ENCODE measurements around the gene C11orf58. TPM values are rescaled to one million over a fixed set of nuclear protein-coding genes. Genes with fewer than 3 reads are reported as not detected.
A peak's percentile ranks its signal among the peaks of the same experiment; 100 is the strongest.

The C11orf58 gene
- total and polyA plus RNA-seq, 9 donors, result 131 to 175 (median 155) TPM

DNA sequence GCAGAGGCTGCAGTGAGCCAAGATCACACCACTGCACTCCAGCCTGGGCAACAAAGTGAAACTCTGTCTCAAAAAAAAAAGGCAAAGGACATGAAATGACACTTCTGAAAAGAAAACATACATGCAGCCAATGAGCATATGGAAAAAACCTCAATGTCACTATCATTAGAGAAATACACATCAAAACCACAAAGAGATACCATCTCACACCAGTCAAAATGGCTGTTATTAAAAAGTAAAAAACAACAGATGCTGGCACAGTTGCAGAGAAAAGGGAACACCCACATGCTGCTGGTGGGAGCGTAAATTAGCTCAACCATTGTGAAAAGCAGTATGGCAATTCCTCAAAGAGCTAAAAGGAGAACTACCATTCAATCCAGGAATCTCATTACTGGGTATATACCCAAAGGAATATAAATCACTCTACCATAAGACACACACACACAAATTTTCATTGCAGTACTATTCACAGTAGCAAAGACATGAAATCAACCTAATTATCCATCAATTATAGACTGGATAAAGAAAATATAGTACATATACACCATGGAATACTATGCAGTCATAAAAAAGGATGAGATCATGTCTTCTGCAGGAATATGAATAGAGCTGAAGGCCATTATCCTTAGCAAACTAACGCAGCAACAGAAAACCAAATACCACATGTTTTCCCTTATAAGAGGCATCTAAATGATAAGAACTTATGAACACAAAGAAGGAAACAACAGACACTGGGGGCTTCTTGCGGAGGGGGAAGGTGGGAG lies 15.7 kb upstream of the C11orf58 start:
- H3K9me3 ChIP-seq, result no peaks in the 10 kb centered on the region

DNA sequence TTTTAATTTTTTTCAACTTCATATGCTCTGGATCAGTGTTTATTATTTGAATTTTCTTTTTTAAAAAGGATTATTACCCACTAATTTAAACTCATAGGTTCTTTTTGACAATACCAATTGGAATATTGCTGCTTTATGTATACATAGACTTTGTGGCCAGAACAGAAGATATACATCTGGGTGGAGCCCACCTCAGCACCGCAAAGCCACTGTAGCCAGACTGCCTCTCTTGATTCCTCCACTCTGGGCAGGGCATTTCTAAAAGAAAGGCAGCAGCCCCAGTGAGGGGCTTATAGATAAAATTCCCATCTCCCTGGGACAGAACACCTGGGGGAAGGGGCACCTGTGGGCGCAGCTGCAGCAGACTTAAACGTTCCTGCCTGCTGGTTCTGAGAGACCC lies 10.6 kb upstream of the C11orf58 start:
- WGBS, 3 donors, result 83 to 97% (median 88%) methylated on average over 3 of the region's 3 CpGs
- Histone ChIP-seq H3K27ac (no peak overlapping the region), H3K9me3 (no peaks in the 10 kb centered on the region), H3K4me1 (ENCODE audit: insufficient read depth) (no peaks in the 10 kb centered on the region), H3K27me3 (no peaks in the 10 kb centered on the region), H3K4me3 (no peak overlapping the region), H3K36me3 (no peaks in the 10 kb centered on the region)
- intact Hi-C loops (cut with DNase I), result no loop called here
- TF ChIP-seq, protein P1, sequence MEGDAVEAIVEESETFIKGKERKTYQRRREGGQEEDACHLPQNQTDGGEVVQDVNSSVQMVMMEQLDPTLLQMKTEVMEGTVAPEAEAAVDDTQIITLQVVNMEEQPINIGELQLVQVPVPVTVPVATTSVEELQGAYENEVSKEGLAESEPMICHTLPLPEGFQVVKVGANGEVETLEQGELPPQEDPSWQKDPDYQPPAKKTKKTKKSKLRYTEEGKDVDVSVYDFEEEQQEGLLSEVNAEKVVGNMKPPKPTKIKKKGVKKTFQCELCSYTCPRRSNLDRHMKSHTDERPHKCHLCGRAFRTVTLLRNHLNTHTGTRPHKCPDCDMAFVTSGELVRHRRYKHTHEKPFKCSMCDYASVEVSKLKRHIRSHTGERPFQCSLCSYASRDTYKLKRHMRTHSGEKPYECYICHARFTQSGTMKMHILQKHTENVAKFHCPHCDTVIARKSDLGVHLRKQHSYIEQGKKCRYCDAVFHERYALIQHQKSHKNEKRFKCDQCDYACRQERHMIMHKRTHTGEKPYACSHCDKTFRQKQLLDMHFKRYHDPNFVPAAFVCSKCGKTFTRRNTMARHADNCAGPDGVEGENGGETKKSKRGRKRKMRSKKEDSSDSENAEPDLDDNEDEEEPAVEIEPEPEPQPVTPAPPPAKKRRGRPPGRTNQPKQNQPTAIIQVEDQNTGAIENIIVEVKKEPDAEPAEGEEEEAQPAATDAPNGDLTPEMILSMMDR (IDR thresholded peaks at IDR 0.05), result no peak
- TF ChIP-seq POLR2A (IDR thresholded peaks at IDR 0.05) (no peak), EP300 (IDR thresholded peaks at IDR 0.05) (no peak)
- DNase-seq, result no peak

More for the DNA sequence above, 15.7 kb upstream of the C11orf58 start:
- DNase-seq, result no peak
- H3K27ac ChIP-seq, result no peak overlapping the region
- 57 to 84% (median 80%) methylated on average over 3 of the region's 3 CpGs for WGBS, 3 donors
- no peaks in the 10 kb centered on the region for H3K4me1 ChIP-seq (ENCODE audit: insufficient read depth)
- TF ChIP-seq POLR2A (IDR thresholded peaks at IDR 0.05) (no peak), EP300 (IDR thresholded peaks at IDR 0.05) (no peak)
- TF ChIP-seq, protein P1 (IDR thresholded peaks at IDR 0.05), result no peak
- H3K27me3 ChIP-seq, result no peaks in the 10 kb centered on the region
- H3K4me3 ChIP-seq, result no peak overlapping the region
- H3K36me3 ChIP-seq, result no peaks in the 10 kb centered on the region
- intact Hi-C loops (cut with DNase I), result no loop called here

DNA sequence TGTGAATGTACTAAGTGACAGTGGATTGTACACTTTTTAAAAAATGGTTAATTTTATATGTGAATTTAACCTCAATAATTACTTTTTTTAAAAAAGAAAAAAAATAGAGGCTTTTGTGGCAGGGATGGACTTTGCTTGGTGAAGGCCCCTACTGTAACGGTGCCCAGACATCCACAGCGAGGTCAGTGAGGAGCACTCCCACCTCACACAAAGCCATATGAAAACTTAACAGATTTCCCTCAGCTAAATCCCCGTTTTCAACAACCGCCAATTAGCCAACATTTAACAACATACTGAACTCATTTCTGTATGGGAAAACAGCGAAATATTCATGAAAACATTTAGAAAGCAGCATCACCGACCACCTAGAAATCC lies 642 bp upstream of the C11orf58 start:
- TF ChIP-seq, protein P1 (IDR thresholded peaks at IDR 0.05), result no peak
- no peak for TF ChIP-seq EP300 (IDR thresholded peaks at IDR 0.05)
- TF ChIP-seq POLR2A (IDR thresholded peaks at IDR 0.05), result no peak
- 0 to 1% (median 0%) methylated on average over 6 of the region's 6 CpGs for WGBS, 3 donors

DNA sequence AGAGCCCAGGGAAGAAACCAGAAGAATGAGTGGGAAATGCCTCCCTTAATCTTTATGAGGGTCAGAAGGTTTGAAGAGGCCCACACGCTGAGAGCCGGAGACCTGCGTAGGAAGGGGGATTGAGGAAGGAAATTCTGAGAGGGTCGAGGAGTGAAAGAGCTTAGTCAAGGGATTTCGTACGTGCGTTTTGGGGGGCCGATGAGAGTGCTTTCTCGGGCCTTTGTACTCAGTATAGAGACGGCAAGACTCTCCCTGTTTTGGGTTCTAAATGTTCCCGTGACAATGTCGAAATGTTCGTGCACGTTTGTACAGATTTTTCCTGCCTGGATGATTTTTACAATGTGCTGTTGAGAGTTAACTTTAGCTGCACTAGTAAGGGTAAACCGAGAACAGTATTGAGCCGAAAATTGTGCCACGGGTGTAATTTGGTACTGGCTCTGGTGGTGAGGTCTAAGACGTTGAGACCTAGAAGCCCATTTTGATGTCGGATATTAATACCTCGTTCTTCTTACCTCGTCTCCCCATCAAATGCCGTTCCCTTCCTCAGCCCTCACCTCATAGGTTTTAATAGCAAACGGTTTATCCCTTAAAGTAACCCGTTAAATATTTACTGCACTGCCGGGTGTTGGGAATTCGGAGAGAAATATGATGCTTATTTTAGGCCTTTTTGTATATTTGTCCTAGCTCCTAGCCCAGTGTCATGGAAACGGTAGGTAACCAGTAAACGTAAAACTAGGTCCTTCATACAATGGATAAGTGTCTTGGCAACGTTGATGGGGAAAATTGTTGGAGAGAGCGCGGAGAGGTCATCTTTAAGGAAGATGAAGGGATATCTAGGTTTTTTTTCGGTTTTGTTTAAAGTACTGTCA lies 734 bp downstream of the C11orf58 start:
- no peaks in the 10 kb centered on the region for H3K9me3 ChIP-seq
- H3K36me3 ChIP-seq, result no peaks in the 10 kb centered on the region
- H3K27me3 ChIP-seq, result no peaks in the 10 kb centered on the region
- no peak for DNase-seq
- peak overlapping the region; percentile 97 for H3K4me3 ChIP-seq
- intact Hi-C loops (cut with DNase I), result no loop called here
- 1 to 3% (median 2%) methylated on average over 32 of the region's 32 CpGs for WGBS, 3 donors
- peak overlapping the region; percentile 48 to 77 for H3K27ac ChIP-seq
- peaks cover 10% of the 10 kb centered on the region for H3K4me1 ChIP-seq (ENCODE audit: insufficient read depth)
- TF ChIP-seq POLR2A (IDR thresholded peaks at IDR 0.05) (no peak), EP300 (IDR thresholded peaks at IDR 0.05) (no peak)
- TF ChIP-seq, protein P1 (IDR thresholded peaks at IDR 0.05), result no peak

More for the DNA sequence above, 642 bp upstream of the C11orf58 start:
- H3K9me3 ChIP-seq, result no peaks in the 10 kb centered on the region
- H3K4me1 ChIP-seq (ENCODE audit: insufficient read depth), result peaks cover 10% of the 10 kb centered on the region
- peak overlapping the region; percentile 66 to 71 for H3K27ac ChIP-seq
- no peaks in the 10 kb centered on the region for H3K27me3 ChIP-seq
- DNase-seq, result peak in 1 of 5 donors; percentile 15
- H3K4me3 ChIP-seq, result peak overlapping the region; percentile 97
- no peaks in the 10 kb centered on the region for H3K36me3 ChIP-seq
- intact Hi-C loops (cut with DNase I), result no loop called here
